Activated CD4-positive, alpha-beta T cell treated with anti-CD3 and anti-CD28 coated beads, Interleukin-2, amount 10 ng/mL, durations not matched to agents 24 days and 14 days (primary cell): ENCODE measurements around the gene LPCAT3. TPM values are rescaled to one million over a fixed set of nuclear protein-coding genes. Genes with fewer than 3 reads are reported as not detected.

Experiments
- DNase-seq: peaks from one replicate; pipeline ENCODE4 v3.0.0; 2022
- H3K27ac Mint-ChIP-seq: one replicate; pipeline ENCODE4 v1.8.0; 2022; ENCODE audit warnings: mild to moderate bottlenecking, mixed read lengths
- H3K27me3 Mint-ChIP-seq: one replicate; pipeline ENCODE4 v1.8.0; 2022; ENCODE audit warnings: mixed read lengths
- H3K36me3 Mint-ChIP-seq: one replicate; pipeline ENCODE4 v1.8.0; 2022; ENCODE audit warnings: low read depth, mild to moderate bottlenecking, mixed read lengths
- H3K4me1 Mint-ChIP-seq: one replicate; pipeline ENCODE4 v1.8.0; 2021; ENCODE audit warnings: mixed read lengths
- H3K4me3 Mint-ChIP-seq: one replicate; pipeline ENCODE4 v1.8.0; 2022; ENCODE audit warnings: mild to moderate bottlenecking, moderate library complexity, mixed read lengths
- H3K9me3 Mint-ChIP-seq: one replicate; pipeline ENCODE4 v1.8.0; 2021; ENCODE audit warnings: mixed read lengths
- intact Hi-C: fragments of 100-400 bp; cut with micrococcal nuclease; formaldehyde crosslinking; loops from one replicate; pipeline ENCODE4 v1.15.1; 2023
- total RNA-seq: library from RNA; stranded (reverse); gene quantifications from 2 replicates; pipeline ENCODE4 v1.2.3, GENCODE V29; 2022

Gene LPCAT3
- total RNA-seq, 1 donor from 2014 or later: 29.2 TPM

DNA sequence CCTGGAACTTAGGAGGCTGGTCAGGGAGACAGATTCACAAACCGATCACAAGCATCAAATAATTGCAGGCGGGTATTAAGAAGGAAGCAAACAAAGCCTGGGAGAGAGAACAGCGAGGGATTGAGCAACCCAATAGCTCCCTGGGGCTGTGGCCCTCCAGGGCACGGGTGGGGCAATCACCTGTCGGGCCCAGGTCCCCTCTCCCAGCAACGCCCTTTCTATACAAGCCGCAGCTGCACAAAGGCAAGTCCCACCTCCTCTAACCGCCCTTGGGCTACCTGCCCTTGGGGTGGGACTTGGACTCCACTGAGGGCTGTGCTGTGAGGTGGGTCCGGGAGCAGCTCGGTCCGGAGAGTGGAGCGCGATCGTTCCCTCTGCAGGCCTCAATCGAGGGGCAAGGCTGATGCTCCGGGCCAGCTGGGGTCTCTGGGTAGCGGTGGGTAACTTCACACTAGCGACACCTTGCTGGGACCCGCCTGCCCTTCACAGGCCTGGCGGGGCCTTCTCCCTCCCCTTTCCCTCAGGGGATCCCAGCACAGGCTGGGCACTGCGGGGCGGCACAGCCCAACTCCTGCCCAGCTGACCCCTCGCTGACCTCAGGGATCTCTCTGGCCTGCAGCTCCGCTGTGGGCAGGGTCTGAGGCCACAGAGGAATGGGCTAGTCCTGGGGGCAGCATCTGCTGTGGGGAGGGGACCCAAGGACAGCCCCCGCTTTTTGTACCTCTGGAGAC lies 55.8 kb downstream of the LPCAT3 start:
- intact Hi-C loops: no loop called here

DNA sequence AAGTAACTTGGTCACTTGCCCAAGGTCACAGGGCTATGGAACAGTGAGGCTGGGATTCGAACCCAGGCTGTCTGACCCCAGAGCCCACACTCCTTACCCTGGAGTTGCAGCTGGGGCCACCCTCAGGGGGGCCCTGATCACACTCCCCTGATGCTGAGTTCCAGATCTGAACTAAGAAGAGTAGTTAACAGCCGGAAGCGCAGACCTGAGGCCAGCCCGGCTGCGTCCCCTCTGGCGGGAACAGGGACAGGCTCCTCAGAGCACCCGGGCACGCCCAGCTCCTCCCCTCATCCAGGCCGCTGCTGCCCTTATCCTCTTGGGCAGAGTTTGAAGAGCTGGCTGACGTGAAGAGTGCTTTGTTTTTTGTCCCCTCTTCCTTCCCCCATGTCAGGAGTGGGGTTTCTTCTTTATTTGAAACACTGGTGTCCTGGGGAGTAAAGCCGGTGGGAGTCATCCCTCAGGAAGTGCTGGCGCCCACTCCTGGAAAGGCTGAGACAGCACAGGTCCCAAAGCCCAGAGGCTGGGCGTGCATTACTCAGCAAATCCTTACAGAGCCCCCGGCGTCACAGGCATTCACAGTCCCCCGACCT lies 56.5 kb downstream of the LPCAT3 start:
- H3K4me3 Mint-ChIP-seq: peak overlapping the region; percentile 90
- H3K4me1 Mint-ChIP-seq: peaks cover 67% of the 10 kb centered on the region
- H3K27ac Mint-ChIP-seq: peak overlapping the region; percentile 99
- intact Hi-C loops: loop anchor here (1.0 kb wide), 3 partner anchors 8 to 17 kb away; partner anchors contain the start of genes C12orf57, EMG1 and PHB2
- no peak for DNase-seq
- no peaks in the 10 kb centered on the region for H3K9me3 Mint-ChIP-seq
- no peaks in the 10 kb centered on the region for H3K27me3 Mint-ChIP-seq
- H3K36me3 Mint-ChIP-seq: peaks cover 68% of the 10 kb centered on the region

More for the DNA sequence above, 55.8 kb downstream of the LPCAT3 start:
- Mint-ChIP-seq H3K27me3 (no peaks in the 10 kb centered on the region), H3K36me3 (peaks cover 66% of the 10 kb centered on the region), H3K4me3 (peak overlapping the region; percentile 90), H3K9me3 (no peaks in the 10 kb centered on the region), H3K4me1 (peaks cover 62% of the 10 kb centered on the region), H3K27ac (peak overlapping the region; percentile 99)
- DNase-seq: no peak

GRCh38 chr12:6961278-6961694 lies 57.0 kb downstream of the LPCAT3 start:
- Mint-ChIP-seq H3K36me3 (peaks cover 69% of the 10 kb centered on the region), H3K4me3 (peak overlapping the region; percentile 90), H3K27me3 (no peaks in the 10 kb centered on the region), H3K27ac (peak overlapping the region; percentile 99), H3K9me3 (no peaks in the 10 kb centered on the region), H3K4me1 (peaks cover 69% of the 10 kb centered on the region)
- peak; percentile 94 for DNase-seq
- intact Hi-C loops: loop anchor here (1.0 kb wide), 3 partner anchors 8 to 17 kb away; partner anchors contain the start of genes C12orf57, EMG1 and PHB2

GRCh38 chr12:6960593-6961277 lies 57.5 kb downstream of the LPCAT3 start:
- DNase-seq: peak; percentile 80
- H3K36me3 Mint-ChIP-seq: peaks cover 69% of the 10 kb centered on the region
- H3K27ac Mint-ChIP-seq: peak overlapping the region; percentile 99
- no peaks in the 10 kb centered on the region for H3K9me3 Mint-ChIP-seq
- intact Hi-C loops: loop anchor here (1.0 kb wide), 3 partner anchors 7 to 16 kb away; partner anchors contain the start of genes C12orf57, EMG1 and PHB2
- no peaks in the 10 kb centered on the region for H3K27me3 Mint-ChIP-seq
- peaks cover 71% of the 10 kb centered on the region for H3K4me1 Mint-ChIP-seq
- H3K4me3 Mint-ChIP-seq: peak overlapping the region; percentile 90

- H3K27me3 Mint-ChIP-seq: no peaks in the 10 kb centered on the region
- no peaks in the 10 kb centered on the region for H3K9me3 Mint-ChIP-seq
- H3K4me1 Mint-ChIP-seq: peaks cover 69% of the 10 kb centered on the region
- DNase-seq: no peak
- peak overlapping the region; percentile 99 for H3K27ac Mint-ChIP-seq
- intact Hi-C loops: no loop called here
- H3K4me3 Mint-ChIP-seq: peak overlapping the region; percentile 90
- peaks cover 68% of the 10 kb centered on the region for H3K36me3 Mint-ChIP-seq
Measured at GRCh38 chr12:6959805-6960592, 58.3 kb downstream of the LPCAT3 start.

DNA sequence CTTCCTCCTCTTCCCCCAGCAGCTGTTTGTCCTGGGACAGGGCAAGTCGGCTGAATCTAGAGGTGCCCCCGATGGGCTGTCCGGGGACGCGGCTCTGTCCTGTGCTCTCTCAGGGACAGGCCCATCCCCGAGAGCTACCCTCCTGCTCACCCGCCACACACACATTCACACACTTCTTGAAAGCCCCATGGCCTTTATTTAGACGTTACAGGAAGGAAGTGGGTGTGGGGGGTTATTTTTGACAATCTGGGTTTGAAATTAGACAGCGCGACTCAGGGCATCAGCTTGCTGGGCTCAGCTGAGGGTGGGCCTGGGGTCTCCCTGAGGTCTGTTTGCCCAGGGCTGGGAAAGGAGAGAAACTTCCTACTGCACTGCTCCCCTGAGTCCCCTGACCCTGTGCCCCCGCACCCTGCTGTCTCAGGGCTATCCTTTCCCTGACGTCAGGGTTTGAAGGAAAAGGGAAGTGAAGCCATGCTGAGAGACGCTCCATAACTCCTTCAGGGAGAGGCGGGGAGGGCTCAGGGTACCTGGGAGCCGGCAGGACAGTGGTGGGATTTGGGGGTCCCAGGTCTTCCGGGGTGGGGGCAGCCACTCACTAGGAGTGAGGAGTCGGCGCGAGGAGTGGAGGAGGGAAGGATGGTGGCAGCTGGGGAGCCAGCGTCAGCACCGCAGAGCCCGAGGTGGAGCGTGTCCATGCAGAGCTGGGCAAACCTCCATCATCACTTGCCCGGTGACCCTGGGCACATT lies 59.0 kb downstream of the LPCAT3 start:
- intact Hi-C loops: no loop called here
- H3K27ac Mint-ChIP-seq: peak overlapping the region; percentile 98
- peak overlapping the region; percentile 90 for H3K4me3 Mint-ChIP-seq
- H3K27me3 Mint-ChIP-seq: no peaks in the 10 kb centered on the region
- peaks cover 70% of the 10 kb centered on the region for H3K4me1 Mint-ChIP-seq
- H3K9me3 Mint-ChIP-seq: no peaks in the 10 kb centered on the region
- peak; percentile 92 for DNase-seq
- H3K36me3 Mint-ChIP-seq: peaks cover 70% of the 10 kb centered on the region

GRCh38 chr12:6958609-6959057 lies 59.6 kb downstream of the LPCAT3 start:
- Mint-ChIP-seq H3K4me1 (peaks cover 76% of the 10 kb centered on the region), H3K36me3 (peaks cover 74% of the 10 kb centered on the region), H3K27me3 (no peaks in the 10 kb centered on the region), H3K27ac (peak overlapping the region; percentile 98), H3K9me3 (no peaks in the 10 kb centered on the region), H3K4me3 (peak overlapping the region; percentile 90)
- intact Hi-C loops: no loop called here
- no peak for DNase-seq

DNA sequence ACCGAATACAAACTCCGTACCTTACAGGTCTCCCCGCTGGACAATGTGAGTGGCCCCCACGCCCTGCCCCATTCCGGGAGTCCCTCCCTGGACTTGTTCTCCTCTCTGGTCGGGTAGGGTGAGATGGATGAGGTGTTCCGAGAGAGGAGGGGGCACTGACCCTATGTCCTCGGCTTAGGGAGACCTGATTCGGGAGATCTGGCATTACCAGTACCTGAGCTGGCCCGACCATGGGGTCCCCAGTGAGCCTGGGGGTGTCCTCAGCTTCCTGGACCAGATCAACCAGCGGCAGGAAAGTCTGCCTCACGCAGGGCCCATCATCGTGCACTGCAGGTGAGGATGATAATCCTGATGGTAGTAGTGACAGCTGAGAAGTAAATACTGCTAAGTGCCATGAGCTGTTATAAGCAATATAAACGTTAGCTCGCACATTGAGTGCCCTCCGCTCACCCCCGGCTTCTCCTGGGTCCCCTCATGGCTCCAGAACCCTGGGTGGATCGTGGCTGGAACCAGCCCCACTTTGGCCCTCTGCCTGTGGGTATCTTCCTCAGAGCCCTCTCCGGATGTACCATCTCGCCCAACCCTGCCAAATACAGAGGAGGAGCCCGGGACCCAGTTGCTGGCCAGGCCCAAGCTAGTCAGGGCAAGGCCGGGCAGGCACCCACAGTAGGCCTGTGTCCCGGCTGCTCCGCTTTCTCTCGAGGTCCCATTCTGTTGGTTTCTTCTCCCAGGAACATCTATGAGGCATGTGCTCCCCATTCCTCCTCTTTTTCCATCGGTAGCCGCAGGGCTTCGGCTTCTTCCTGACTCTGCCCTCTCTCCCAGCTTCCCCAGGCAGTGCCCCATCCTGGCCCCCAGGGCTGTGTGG lies 60.3 kb downstream of the LPCAT3 start:
- H3K4me3 Mint-ChIP-seq: peak overlapping the region; percentile 90
- no peak for DNase-seq
- peak overlapping the region; percentile 98 for H3K27ac Mint-ChIP-seq
- no peaks in the 10 kb centered on the region for H3K9me3 Mint-ChIP-seq
- no peaks in the 10 kb centered on the region for H3K27me3 Mint-ChIP-seq
- peaks cover 80% of the 10 kb centered on the region for H3K36me3 Mint-ChIP-seq
- intact Hi-C loops: no loop called here
- peaks cover 79% of the 10 kb centered on the region for H3K4me1 Mint-ChIP-seq

GRCh38 chr12:6957151-6957701 lies 61.0 kb downstream of the LPCAT3 start:
- H3K4me1 Mint-ChIP-seq: peaks cover 76% of the 10 kb centered on the region
- peak overlapping the region; percentile 90 for H3K4me3 Mint-ChIP-seq
- intact Hi-C loops: no loop called here
- H3K27me3 Mint-ChIP-seq: no peaks in the 10 kb centered on the region
- H3K27ac Mint-ChIP-seq: peak overlapping the region; percentile 77
- no peaks in the 10 kb centered on the region for H3K9me3 Mint-ChIP-seq
- DNase-seq: no peak
- peaks cover 86% of the 10 kb centered on the region for H3K36me3 Mint-ChIP-seq

- H3K4me1 Mint-ChIP-seq: peaks cover 68% of the 10 kb centered on the region
- no peak for DNase-seq
- no peaks in the 10 kb centered on the region for H3K9me3 Mint-ChIP-seq
- H3K27me3 Mint-ChIP-seq: no peaks in the 10 kb centered on the region
- peak overlapping the region; percentile 65 for H3K4me3 Mint-ChIP-seq
- peak overlapping the region; percentile 77 for H3K27ac Mint-ChIP-seq
- peaks cover 86% of the 10 kb centered on the region for H3K36me3 Mint-ChIP-seq
- intact Hi-C loops: no loop called here
Measured at GRCh38 chr12:6956021-6956727, 62.1 kb downstream of the LPCAT3 start.

DNA sequence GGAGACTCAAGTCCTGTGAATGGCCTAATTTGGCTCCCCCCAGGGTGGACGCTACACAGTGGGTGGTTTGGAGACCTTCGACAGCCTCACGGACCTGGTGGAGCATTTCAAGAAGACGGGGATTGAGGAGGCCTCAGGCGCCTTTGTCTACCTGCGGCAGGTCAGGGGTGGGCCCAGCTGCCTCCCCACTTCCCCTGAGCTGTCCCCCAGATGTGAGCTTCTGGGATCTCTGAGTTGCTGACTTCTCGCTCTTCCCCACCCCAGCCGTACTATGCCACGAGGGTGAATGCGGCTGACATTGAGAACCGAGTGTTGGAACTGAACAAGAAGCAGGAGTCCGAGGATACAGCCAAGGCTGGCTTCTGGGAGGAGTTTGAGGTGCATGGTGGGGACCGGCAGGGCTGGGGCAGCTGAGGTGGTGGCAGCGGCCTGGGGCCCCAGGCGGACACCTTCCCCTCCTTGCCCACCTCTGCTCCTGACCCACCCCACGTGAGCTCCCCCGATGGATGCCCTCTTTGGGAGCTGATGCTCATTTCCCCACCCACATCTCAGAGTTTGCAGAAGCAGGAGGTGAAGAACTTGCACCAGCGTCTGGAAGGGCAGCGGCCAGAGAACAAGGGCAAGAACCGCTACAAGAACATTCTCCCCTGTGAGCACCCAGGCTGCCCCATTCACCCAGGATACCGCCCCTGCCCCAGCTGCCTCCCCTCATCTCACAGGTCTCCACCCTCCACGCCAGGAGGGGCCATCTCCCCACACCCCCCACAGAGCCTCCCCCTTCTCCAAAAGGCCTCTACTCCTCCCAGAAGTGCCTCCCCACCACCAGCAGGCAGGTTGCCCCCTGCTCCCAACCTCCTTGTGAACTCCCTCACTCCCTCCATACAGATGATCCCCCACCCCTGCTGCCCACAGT lies 62.9 kb downstream of the LPCAT3 start:
- Mint-ChIP-seq H3K4me1 (peaks cover 66% of the 10 kb centered on the region), H3K9me3 (no peaks in the 10 kb centered on the region), H3K4me3 (peak overlapping the region; percentile 96), H3K27me3 (no peaks in the 10 kb centered on the region), H3K36me3 (peaks cover 77% of the 10 kb centered on the region), H3K27ac (peak overlapping the region; percentile 96)
- no peak for DNase-seq
- intact Hi-C loops: no loop called here
